ENCODE results near the gene RCC2.
A peak's percentile ranks its signal among the peaks of the same experiment; 100 is the strongest.

Gene RCC2

GRCh38 chr1:17442841-17443240 is 3.4 kb upstream of the RCC2 start:
- H3K4me3 ChIP-seq (replicated peaks; ENCODE audit: low read depth, low read length) = no peak overlapping the region
- no peak for TF ChIP-seq CTCF (IDR thresholded peaks at IDR 0.05; ENCODE audit: low read depth, low read length, missing control alignments)
- DNase-seq (ENCODE audit: extremely low read depth, low read depth) = no peak

- TF ChIP-seq CTCF (IDR thresholded peaks at IDR 0.05; ENCODE audit: low read depth, low read length, missing control alignments) = no peak
- H3K4me3 ChIP-seq (replicated peaks; ENCODE audit: low read depth, low read length) = no peak overlapping the region
- no peak for DNase-seq (ENCODE audit: extremely low read depth, low read depth)
Measured at GRCh38 chr1:17441993-17442357, 2.5 kb upstream of the RCC2 start.

GRCh38 chr1:17441265-17441992 is 2.0 kb upstream of the RCC2 start:
- DNase-seq (ENCODE audit: extremely low read depth, low read depth) = no peak
- no peak overlapping the region for H3K4me3 ChIP-seq (replicated peaks; ENCODE audit: low read depth, low read length)
- no peak for TF ChIP-seq CTCF (IDR thresholded peaks at IDR 0.05; ENCODE audit: low read depth, low read length, missing control alignments)

GRCh38 chr1:17440827-17441168 is 1.3 kb upstream of the RCC2 start:
- no peak for DNase-seq (ENCODE audit: extremely low read depth, low read depth)
- no peak for TF ChIP-seq CTCF (IDR thresholded peaks at IDR 0.05; ENCODE audit: low read depth, low read length, missing control alignments)
- no peak overlapping the region for H3K4me3 ChIP-seq (replicated peaks; ENCODE audit: low read depth, low read length)

GRCh38 chr1:17440074-17440826 is 773 bp upstream of the RCC2 start:
- no peak for TF ChIP-seq CTCF (IDR thresholded peaks at IDR 0.05; ENCODE audit: low read depth, low read length, missing control alignments)
- peak overlapping the region; percentile 83 for H3K4me3 ChIP-seq (replicated peaks; ENCODE audit: low read depth, low read length)
- no peak for DNase-seq (ENCODE audit: extremely low read depth, low read depth)

GRCh38 chr1:17438318-17439249 is 893 bp downstream of the RCC2 start:
- peak overlapping the region; percentile 83 for H3K4me3 ChIP-seq (replicated peaks; ENCODE audit: low read depth, low read length)
- DNase-seq (ENCODE audit: extremely low read depth, low read depth) = no peak
- TF ChIP-seq CTCF (IDR thresholded peaks at IDR 0.05; ENCODE audit: low read depth, low read length, missing control alignments) = no peak

Data from HFF-Myc (cell line).